HG03025 (cell line): ENCODE measurements around the gene OR1I1.

Experiments used
- ATAC-seq: cut with Tn5 transposase; IDR thresholded peaks from one replicate; pipeline ENCODE4 v1.9.1; 2021; ENCODE audit warnings: mild to moderate bottlenecking, moderate library complexity; ENCODE audit not compliant: unreplicated experiment, low FRiP score

The OR1I1 gene

GRCh38 chr19:15138427-15138826 is 56.4 kb downstream of the OR1I1 start:
- ATAC-seq = no peak

- no peak for ATAC-seq
Observed at GRCh38 chr19:15141143-15141542, 59.1 kb downstream of the OR1I1 start.

- no peak for ATAC-seq
Observed at GRCh38 chr19:15142313-15142712, 60.3 kb downstream of the OR1I1 start.
